Neuronal stem cell (in vitro differentiated cells): ENCODE results near the gene MLLT10.

Source experiments
- DNase-seq: peaks from one replicate; pipeline ENCODE4 v3.0.0-alpha.2; 2013; ENCODE audit warnings: low spot score
- H2AFZ ChIP-seq: one replicate; pipeline ENCODE4 v1.6.1; 2013; ENCODE audit warnings: mild to moderate bottlenecking, low read length, inconsistent platforms
- H2AK5ac ChIP-seq: 2 replicates; pipeline ENCODE4 v1.6.1; 2013; ENCODE audit warnings: low read depth, mild to moderate bottlenecking, inconsistent platforms, low read length, moderate library complexity, mixed read lengths
- H2BK120ac ChIP-seq: 2 replicates; pipeline ENCODE4 v1.6.1; 2013; ENCODE audit warnings: low read depth, mild to moderate bottlenecking, inconsistent platforms, low read length, moderate library complexity, mixed read lengths
- H2BK12ac ChIP-seq: one replicate; pipeline ENCODE4 v1.6.1; 2013; ENCODE audit warnings: low read length, inconsistent platforms
- H2BK15ac ChIP-seq: 2 replicates; pipeline ENCODE4 v1.6.1; 2013; ENCODE audit warnings: mild to moderate bottlenecking, low read length, inconsistent platforms, mixed read lengths
- H2BK5ac ChIP-seq: one replicate; pipeline ENCODE4 v1.6.1; 2013; ENCODE audit warnings: inconsistent platforms, mild to moderate bottlenecking, low read length, moderate library complexity
- H3K14ac ChIP-seq: one replicate; pipeline ENCODE4 v1.6.1; 2013; ENCODE audit warnings: low read length, inconsistent platforms
- H3K18ac ChIP-seq: 2 replicates; pipeline ENCODE4 v1.6.1; 2013; ENCODE audit warnings: low read length, inconsistent platforms
- H3K23ac ChIP-seq: 2 replicates; pipeline ENCODE4 v1.6.1; 2013; ENCODE audit warnings: low read depth, mild to moderate bottlenecking, mixed read lengths, low read length, inconsistent platforms; ENCODE audit not compliant: poor library complexity
- H3K27ac ChIP-seq: replicated peaks from 3 replicates; pipeline ENCODE4 v1.5.1; 2013; ENCODE audit warnings: low read length, inconsistent platforms
- H3K27me3 ChIP-seq, 3 experiments: 2 replicates each; pipeline ENCODE4 v1.6.1; 2013; ENCODE audit warnings: low read length in 3 of 3, mild to moderate bottlenecking in 2 of 3, inconsistent platforms in 1 of 3, low read depth in 1 of 3, mixed read lengths in 1 of 3, moderate library complexity in 1 of 3; ENCODE audit not compliant: control insufficient read depth in 3 of 3, insufficient read depth in 3 of 3
- H3K36me3 ChIP-seq, 2 donors: replicated peaks in 1 of 2; 2 replicates each; pipeline ENCODE4 v1.6.1; 2013; ENCODE audit warnings: low read length in 2 of 2; ENCODE audit not compliant: control insufficient read depth in 2 of 2, insufficient read depth in 2 of 2
- H3K4ac ChIP-seq: 2 replicates; pipeline ENCODE4 v1.6.1; 2013; ENCODE audit warnings: inconsistent platforms, mild to moderate bottlenecking, low read length, moderate library complexity
- H3K4me1 ChIP-seq, 2 donors: 1 replicate in 1 of 2; 2 replicates in 1 of 2; pipeline ENCODE4 v1.6.1; 2013; ENCODE audit warnings: low read length in 2 of 2, low read depth in 1 of 2; ENCODE audit not compliant: control insufficient read depth in 2 of 2, insufficient read depth in 1 of 2
- H3K4me2 ChIP-seq: one replicate; pipeline ENCODE4 v1.6.1; 2013; ENCODE audit warnings: mild to moderate bottlenecking, low read length, inconsistent platforms; ENCODE audit not compliant: insufficient read depth, poor library complexity, severe bottlenecking
- H3K4me3 ChIP-seq, 2 donors: 2 replicates each; pipeline ENCODE4 v1.5.1; 2013; ENCODE audit warnings: low read length in 2 of 2, mild to moderate bottlenecking in 2 of 2, inconsistent platforms in 1 of 2, moderate library complexity in 1 of 2
- H3K79me1 ChIP-seq: one replicate; pipeline ENCODE4 v1.6.1; 2013; ENCODE audit warnings: low read depth, mild to moderate bottlenecking, inconsistent platforms, low read length, moderate library complexity
- H3K9ac ChIP-seq: one replicate; pipeline ENCODE4 v1.6.1; 2013; ENCODE audit warnings: mild to moderate bottlenecking, low read depth, low read length, inconsistent platforms; ENCODE audit not compliant: poor library complexity
- H3K9me3 ChIP-seq, 2 donors: replicated peaks in 1 of 2; 2 replicates each; pipeline versions ENCODE3 to v1.6.1; 2013; ENCODE audit warnings: low read length in 2 of 2, mild to moderate bottlenecking in 2 of 2, inconsistent platforms in 1 of 2, low read depth in 1 of 2, mixed read lengths in 1 of 2, moderate library complexity in 1 of 2; ENCODE audit not compliant: control insufficient read depth in 2 of 2, insufficient read depth in 1 of 2
- H4K8ac ChIP-seq: one replicate; pipeline ENCODE4 v1.6.1; 2013; ENCODE audit warnings: low read depth, mild to moderate bottlenecking, inconsistent platforms, low read length, moderate library complexity
- H4K91ac ChIP-seq: one replicate; pipeline ENCODE4 v1.6.1; 2013; ENCODE audit warnings: low read length, low read depth, mild to moderate bottlenecking, inconsistent platforms; ENCODE audit not compliant: poor library complexity
- WGBS, 2 donors: extraction: QIAGEN DNeasy Blood & Tissue Kit; methylation state at CpG; one replicate each; pipeline ENCODE4 v1.1.7; 2013; ENCODE audit warnings: missing lambda C conversion rate in 2 of 2, mixed read lengths in 1 of 2; ENCODE audit not compliant: insufficient read length in 2 of 2, insufficient replicate concordance in 1 of 2; ENCODE audit errors: extremely low coverage in 2 of 2; 5-methylcytosine and 5-hydroxymethylcytosine counted together

The MLLT10 gene

GRCh38 chr10:21750424-21750823, 216.4 kb downstream of the MLLT10 start:
- H3K36me3 ChIP-seq, result peaks cover 0 to 67% of the 10 kb centered on the region in 2 donors
- no peak overlapping the region for H4K8ac ChIP-seq
- no peak overlapping the region for H2BK120ac ChIP-seq
- H2AFZ ChIP-seq, result no peak overlapping the region
- H3K4me1 ChIP-seq, result peaks cover 0 to 4% of the 10 kb centered on the region in 2 donors
- H3K79me1 ChIP-seq, result no peaks in the 10 kb centered on the region
- no peak overlapping the region for H3K4me2 ChIP-seq
- no peak overlapping the region for H2BK5ac ChIP-seq
- DNase-seq, result no peak
- no peaks in the 10 kb centered on the region for H3K9me3 ChIP-seq
- peak overlapping the region in 1 of 2 donors; percentile 19 for H3K4me3 ChIP-seq
- H3K27me3 ChIP-seq, result no peaks in the 10 kb centered on the region
- H4K91ac ChIP-seq, result no peak overlapping the region
- H2AK5ac ChIP-seq, result peak overlapping the region; percentile 33
- H3K14ac ChIP-seq, result no peak overlapping the region
- WGBS, 2 donors, result no CpG with 5 or more reads among the region's 12 CpGs
- H3K4ac ChIP-seq, result no peak overlapping the region
- no peak overlapping the region for H3K9ac ChIP-seq
- no peak overlapping the region for H3K23ac ChIP-seq
- H2BK12ac ChIP-seq, result no peak overlapping the region
- H3K18ac ChIP-seq, result peak overlapping the region; percentile 11
- H2BK15ac ChIP-seq, result no peak overlapping the region
- H3K27ac ChIP-seq, result no peak overlapping the region

- Histone ChIP-seq H4K91ac (no peak overlapping the region), H2BK12ac (no peak overlapping the region), H3K14ac (no peak overlapping the region), H3K4me2 (no peak overlapping the region), H3K4ac (no peak overlapping the region), H2AFZ (no peak overlapping the region), H2BK15ac (no peak overlapping the region), H3K27me3 (no peaks in the 10 kb centered on the region), H3K9me3 (no peaks in the 10 kb centered on the region), H3K79me1 (no peaks in the 10 kb centered on the region), H3K4me3 (no peak overlapping the region), H3K36me3 (peaks cover 0 to 70% of the 10 kb centered on the region in 2 donors), H3K9ac (peak overlapping the region; percentile 0), H3K18ac (peak overlapping the region; percentile 45), H2AK5ac (no peak overlapping the region), H3K4me1 (peaks cover 0 to 5% of the 10 kb centered on the region in 2 donors), H3K27ac (no peak overlapping the region), H2BK5ac (no peak overlapping the region), H2BK120ac (no peak overlapping the region), H4K8ac (no peak overlapping the region), H3K23ac (no peak overlapping the region)
- WGBS, 2 donors, result no CpG with 5 or more reads among the region's 26 CpGs
- DNase-seq, result no peak
Measured at GRCh38 chr10:21751341-21752310, 217.6 kb downstream of the MLLT10 start.

DNA sequence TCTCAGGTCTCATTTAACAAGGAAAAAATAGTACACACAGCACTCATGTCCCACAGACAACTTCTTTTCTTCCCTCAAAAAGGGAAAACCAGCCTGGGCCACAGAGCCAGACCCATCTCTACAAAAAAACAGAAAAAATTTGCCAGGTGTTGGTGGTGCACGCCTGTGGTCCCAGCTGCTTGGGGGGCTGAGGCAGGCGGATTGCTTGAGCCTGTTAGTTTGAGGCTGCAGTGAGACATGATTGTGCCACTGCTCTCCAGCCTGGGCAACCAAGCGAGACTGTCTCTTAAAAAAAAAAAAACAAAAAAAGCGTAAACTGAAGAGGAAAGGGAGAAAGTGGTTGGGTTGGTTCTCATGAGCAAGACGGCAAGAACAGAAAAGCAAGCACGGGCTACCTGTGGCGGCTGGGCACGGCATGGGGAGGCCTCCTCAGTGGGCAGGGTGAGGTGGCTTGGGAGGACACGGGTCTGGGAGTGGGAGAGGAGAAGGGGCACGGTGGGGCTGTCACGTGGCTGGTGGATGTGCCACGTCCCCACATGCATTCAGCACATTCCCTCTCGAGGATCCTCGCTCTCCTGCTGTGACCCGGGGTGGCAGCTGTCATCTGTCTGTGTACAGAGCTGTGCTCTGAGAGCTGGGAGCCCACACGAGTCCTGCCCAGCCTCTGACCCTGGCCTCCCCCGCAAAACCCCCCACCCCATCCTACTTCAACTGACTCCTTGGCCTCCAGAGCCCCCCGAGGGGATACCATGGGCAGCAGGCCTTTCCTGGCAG, 219.7 kb downstream of the MLLT10 start:
- H3K9me3 ChIP-seq, result no peaks in the 10 kb centered on the region
- no peak overlapping the region for H2AFZ ChIP-seq
- H3K27ac ChIP-seq, result no peak overlapping the region
- H3K23ac ChIP-seq, result no peak overlapping the region
- peak overlapping the region; percentile 93 for H2AK5ac ChIP-seq
- H2BK15ac ChIP-seq, result no peak overlapping the region
- no peak overlapping the region for H3K14ac ChIP-seq
- DNase-seq, result no peak
- H4K8ac ChIP-seq, result no peak overlapping the region
- no peak overlapping the region for H2BK12ac ChIP-seq
- H3K79me1 ChIP-seq, result no peaks in the 10 kb centered on the region
- peaks cover 0 to 73% of the 10 kb centered on the region in 2 donors for H3K36me3 ChIP-seq
- peak overlapping the region; percentile 74 for H4K91ac ChIP-seq
- no peak overlapping the region for H3K4me2 ChIP-seq
- H3K9ac ChIP-seq, result peak overlapping the region; percentile 30
- no peak overlapping the region for H2BK5ac ChIP-seq
- H3K4me3 ChIP-seq, result no peak overlapping the region
- H2BK120ac ChIP-seq, result no peak overlapping the region
- H3K18ac ChIP-seq, result no peak overlapping the region
- no peak overlapping the region for H3K4ac ChIP-seq
- no peaks in the 10 kb centered on the region for H3K27me3 ChIP-seq
- WGBS, 2 donors, result no CpG with 5 or more reads among the region's 18 CpGs
- peaks cover 0 to 13% of the 10 kb centered on the region in 2 donors for H3K4me1 ChIP-seq
